Large intestine (tissue), 3 donors: ENCODE results near the gene L3MBTL2. TPM values are rescaled to one million over a fixed set of nuclear protein-coding genes. Genes with fewer than 3 reads are reported as not detected.
"Not testable (repeated sequence)": the region's sequence is repeated elsewhere in the genome, so short reads cannot be mapped to it uniquely, and the experiment has no call there.

Experiments used
- DNase-seq, 2 donors: peaks; one replicate each; pipeline versions ENCODE4 v3.0.0 to v3.0.0-alpha.2; 2013
- H3K27ac ChIP-seq: one replicate; pipeline ENCODE4 v1.5.1; 2013; ENCODE audit warnings: low read length
- H3K27me3 ChIP-seq: 2 replicates; pipeline ENCODE4 v1.6.1; 2013; ENCODE audit warnings: low read length; ENCODE audit not compliant: control insufficient read depth, insufficient read depth
- H3K36me3 ChIP-seq: 2 replicates; pipeline ENCODE4 v1.6.1; 2013; ENCODE audit warnings: low read length; ENCODE audit not compliant: control insufficient read depth, insufficient read depth
- H3K4me1 ChIP-seq: one replicate; pipeline ENCODE4 v1.6.1; 2013; ENCODE audit warnings: low read length; ENCODE audit not compliant: control insufficient read depth, insufficient read depth
- H3K4me3 ChIP-seq: one replicate; pipeline ENCODE4 v1.5.1; 2013; ENCODE audit warnings: low read length
- H3K9me3 ChIP-seq: one replicate; pipeline ENCODE4 v1.6.1; 2013; ENCODE audit warnings: mild to moderate bottlenecking, low read depth, low read length, moderate library complexity; ENCODE audit not compliant: control insufficient read depth
- WGBS: methylation state at CpG from one replicate; pipeline ENCODE4 v1.1.5; 2013; ENCODE audit warnings: low lambda C conversion rate; ENCODE audit not compliant: insufficient coverage; 5-methylcytosine and 5-hydroxymethylcytosine counted together
- polyA plus RNA-seq: library from polyadenylated mRNA; unstranded; fragments of 120-200 nt; gene quantifications from one replicate; pipeline ENCODE4 v1.2.1, GENCODE V29; 2013

Gene L3MBTL2
- polyA plus RNA-seq, 1 donor, result 17.9 TPM

DNA sequence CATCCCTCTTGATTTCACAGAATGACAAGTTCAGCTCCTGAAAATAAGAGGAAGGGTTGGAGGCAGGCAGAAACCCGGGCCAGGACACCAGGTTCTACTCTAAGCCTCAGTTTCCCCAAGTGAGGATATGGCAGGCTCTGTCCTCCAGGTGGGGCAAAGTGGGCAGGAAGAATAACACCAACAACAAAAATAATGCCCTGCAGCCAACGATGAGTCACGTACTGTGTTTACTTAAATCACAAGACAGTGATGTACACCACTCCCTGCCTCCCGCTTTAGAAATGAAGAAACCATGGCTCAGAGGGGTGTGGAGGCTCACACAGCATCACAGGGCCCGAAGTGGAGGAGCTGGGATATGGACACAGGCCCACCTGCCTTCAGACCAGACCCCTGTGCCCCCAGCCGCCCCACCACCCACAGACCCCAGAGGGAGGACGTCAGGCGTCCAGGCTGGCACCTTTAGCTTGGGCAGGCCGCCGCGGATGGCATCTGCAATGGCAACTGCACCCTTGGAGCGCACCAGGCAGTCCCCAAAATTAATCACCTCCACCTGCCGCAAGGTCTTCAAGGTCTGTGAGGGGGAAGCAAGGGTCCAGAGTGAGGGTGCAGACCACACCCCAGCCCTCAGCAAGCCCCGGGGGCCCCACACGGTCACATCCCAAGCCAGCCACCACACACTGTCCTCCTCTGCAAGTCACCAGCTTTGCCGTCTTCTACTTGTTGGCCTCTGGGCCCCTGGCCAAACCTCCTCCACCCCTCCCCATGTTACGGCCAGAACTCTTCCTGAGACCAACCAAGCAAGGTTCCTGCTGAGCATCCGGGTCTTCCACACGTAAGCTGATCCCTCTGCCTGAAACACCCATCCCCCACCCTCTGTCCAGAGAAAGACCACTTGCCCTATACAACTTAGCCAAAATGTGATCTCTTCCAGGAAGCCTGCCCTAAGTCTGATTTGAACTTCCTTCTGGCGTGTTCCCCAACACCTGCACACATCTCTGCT is 51.4 kb downstream of the L3MBTL2 start:
- Histone ChIP-seq H3K27ac (no peak overlapping the region), H3K4me1 (no peaks in the 10 kb centered on the region), H3K27me3 (no peaks in the 10 kb centered on the region), H3K4me3 (no peak overlapping the region), H3K9me3 (no peaks in the 10 kb centered on the region), H3K36me3 (peaks cover 85% of the 10 kb centered on the region)
- DNase-seq, result no peak
- WGBS, result no CpG with 5 or more reads among the region's 20 CpGs

DNA sequence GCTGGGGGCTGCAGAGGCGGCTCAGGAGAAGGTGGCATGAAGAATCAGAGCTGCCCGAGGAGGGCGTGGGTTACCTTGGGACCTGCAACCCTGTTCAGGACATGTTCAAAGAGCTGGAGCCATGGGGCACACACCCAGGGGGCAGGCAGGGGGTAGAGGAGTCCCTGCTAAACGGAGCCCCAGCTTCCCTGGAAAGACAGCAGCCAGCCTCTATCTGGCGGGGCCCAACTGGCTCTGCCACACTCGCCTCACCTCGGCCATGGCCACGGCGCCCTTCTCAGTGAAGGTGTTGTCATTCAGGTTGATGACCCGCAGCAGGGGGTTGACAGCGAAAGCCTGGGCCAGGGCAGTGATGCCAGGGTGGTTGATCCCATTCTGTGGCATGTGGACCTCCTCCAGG is 52.6 kb downstream of the L3MBTL2 start:
- no peak for DNase-seq
- Histone ChIP-seq H3K36me3 (peaks cover 87% of the 10 kb centered on the region), H3K27ac (no peak overlapping the region)

DNA sequence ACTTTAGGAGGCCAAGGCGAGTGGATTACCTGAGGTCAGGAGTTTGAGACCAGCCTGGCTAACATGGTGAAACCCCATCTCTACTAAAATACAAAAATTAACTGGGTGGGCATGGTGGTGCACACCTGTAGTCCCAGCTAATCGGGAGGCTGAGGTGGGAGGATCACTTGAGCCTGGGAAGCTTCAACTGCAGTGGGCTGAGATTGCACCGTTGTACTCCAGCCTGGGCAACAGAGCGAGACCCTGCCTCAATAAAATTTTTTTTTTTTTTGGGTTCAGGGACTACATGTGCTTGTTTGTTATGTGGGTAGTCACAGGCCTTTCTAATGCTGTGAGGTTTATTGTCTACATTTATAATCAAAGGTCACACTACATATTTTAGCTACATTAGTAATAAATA is 54.6 kb downstream of the L3MBTL2 start:
- not testable (repeated sequence) for DNase-seq, H3K4me3 ChIP-seq, H3K27ac ChIP-seq, H3K4me1 ChIP-seq, H3K9me3 ChIP-seq, H3K27me3 ChIP-seq
- WGBS, result no CpG with 5 or more reads among the region's 4 CpGs
- peaks cover 92% of the 10 kb centered on the region for H3K36me3 ChIP-seq

More for the DNA sequence above, 52.6 kb downstream of the L3MBTL2 start:
- no peaks in the 10 kb centered on the region for H3K27me3 ChIP-seq
- H3K4me1 ChIP-seq, result no peaks in the 10 kb centered on the region
- no CpG with 5 or more reads among the region's 11 CpGs for WGBS
- H3K4me3 ChIP-seq, result no peak overlapping the region
- no peaks in the 10 kb centered on the region for H3K9me3 ChIP-seq

DNA sequence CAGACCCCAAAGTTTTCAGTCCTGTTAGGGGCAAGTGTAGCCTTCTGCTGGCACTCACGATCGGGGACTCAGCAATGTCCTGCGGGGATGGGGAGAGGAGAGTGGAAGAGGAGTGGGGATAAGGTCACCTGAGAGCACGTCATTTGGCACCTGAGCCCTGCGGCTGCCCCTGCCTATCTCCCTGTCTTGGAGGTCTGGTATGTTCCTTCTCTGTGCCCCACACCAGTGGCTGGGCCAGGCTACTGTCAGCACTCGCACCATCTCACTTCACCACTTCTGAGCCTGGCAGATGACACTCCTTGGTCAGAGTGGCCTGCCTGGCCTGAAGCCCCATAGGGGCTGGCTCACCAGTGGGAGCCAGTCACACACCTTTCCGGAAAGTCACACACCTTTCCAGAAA is 55.8 kb downstream of the L3MBTL2 start:
- Histone ChIP-seq H3K4me1 (no peaks in the 10 kb centered on the region), H3K36me3 (peaks cover 92% of the 10 kb centered on the region), H3K27me3 (no peaks in the 10 kb centered on the region), H3K9me3 (no peaks in the 10 kb centered on the region), H3K4me3 (no peak overlapping the region), H3K27ac (no peak overlapping the region)
- WGBS, result no CpG with 5 or more reads among the region's 7 CpGs
- DNase-seq, result no peak

DNA sequence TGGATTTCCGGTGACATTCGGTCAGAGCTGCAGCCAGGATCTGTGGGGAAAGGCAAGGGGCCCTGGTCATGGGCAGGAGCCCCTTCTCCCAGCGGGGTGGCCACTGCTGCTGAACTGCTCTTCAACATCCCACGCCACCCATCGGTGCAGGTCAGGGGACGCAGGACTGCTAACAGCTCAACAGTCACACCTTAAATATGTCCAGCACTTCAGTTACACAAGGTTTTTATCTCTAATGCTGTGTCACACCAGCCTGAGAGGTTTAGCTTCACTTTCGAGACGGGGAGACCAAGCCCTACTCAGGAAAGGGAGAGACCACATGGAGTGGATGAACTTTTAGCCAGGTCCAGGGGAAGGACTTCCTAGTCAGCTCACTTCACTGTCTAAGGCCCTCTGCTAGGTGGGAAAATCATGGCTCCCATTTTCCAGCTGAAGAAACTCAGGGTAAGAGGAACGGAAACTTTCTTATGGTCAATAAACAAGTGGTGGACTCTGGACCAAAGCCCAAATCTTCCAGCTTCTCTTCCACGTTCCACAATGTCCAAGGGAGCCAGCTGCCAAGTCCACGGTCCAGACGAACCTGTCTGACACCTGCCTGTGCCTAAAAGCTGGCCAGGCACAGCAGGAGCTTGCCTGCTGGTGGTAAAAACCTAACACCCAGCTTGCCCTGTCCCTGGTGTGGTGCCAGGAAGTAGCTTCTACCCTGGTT is 56.6 kb downstream of the L3MBTL2 start:
- no CpG with 5 or more reads among the region's 12 CpGs for WGBS
- H3K27me3 ChIP-seq, result no peaks in the 10 kb centered on the region
- no peak overlapping the region for H3K27ac ChIP-seq
- H3K36me3 ChIP-seq, result peaks cover 89% of the 10 kb centered on the region
- H3K9me3 ChIP-seq, result no peaks in the 10 kb centered on the region
- no peak for DNase-seq
- H3K4me1 ChIP-seq, result no peaks in the 10 kb centered on the region
- no peak overlapping the region for H3K4me3 ChIP-seq

DNA sequence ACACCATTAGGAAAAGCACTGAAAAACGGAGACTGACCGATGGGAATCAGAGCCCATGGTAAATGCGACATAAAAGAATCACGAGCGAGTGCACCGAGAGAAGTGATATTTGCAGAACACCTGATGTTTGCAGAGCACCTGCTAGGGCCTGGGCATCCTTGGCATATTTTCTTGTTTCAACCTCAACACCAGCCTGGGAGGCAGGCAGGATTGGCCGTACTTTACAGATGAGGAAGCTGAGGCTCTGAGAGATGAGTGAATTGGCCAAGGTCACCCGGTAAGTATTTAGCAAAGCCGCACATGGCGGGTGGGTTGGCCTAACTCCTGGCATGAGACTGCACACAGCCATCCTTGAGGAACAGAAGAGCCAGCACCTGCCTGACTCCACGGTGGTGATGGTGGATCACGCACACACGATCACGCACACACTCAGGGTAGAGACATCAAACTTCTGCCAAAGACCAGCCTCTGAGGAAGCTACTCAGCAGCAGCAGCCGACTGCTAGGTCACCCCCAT is 57.2 kb downstream of the L3MBTL2 start:
- H3K36me3 ChIP-seq, result peaks cover 86% of the 10 kb centered on the region
- DNase-seq, result no peak
- 100% methylated on average over 4 of the region's 15 CpGs for WGBS
- H3K4me3 ChIP-seq, result no peak overlapping the region
- H3K27me3 ChIP-seq, result no peaks in the 10 kb centered on the region
- H3K4me1 ChIP-seq, result no peaks in the 10 kb centered on the region
- no peaks in the 10 kb centered on the region for H3K9me3 ChIP-seq
- H3K27ac ChIP-seq, result no peak overlapping the region

DNA sequence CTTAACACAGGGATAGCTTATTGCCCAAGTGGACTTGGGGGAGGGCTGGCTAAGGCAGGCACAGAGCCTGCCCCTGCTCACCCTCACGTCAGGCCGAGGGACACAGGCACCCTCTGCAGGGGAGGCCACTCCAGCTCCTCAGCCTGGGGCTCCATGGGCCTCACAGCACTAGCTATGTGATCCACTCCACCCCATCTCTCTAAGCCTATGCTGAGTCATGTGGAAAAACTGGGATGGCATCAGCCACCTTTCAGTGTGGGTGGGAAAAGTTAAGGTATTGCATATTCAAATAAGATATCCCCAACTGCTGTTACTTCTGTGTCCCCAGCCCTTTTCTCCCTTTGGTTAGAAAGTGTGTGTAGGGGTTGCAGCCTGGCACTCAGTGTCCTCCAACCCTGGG is 58.6 kb downstream of the L3MBTL2 start:
- no CpG with 5 or more reads among the region's 2 CpGs for WGBS
- H3K4me3 ChIP-seq, result no peak overlapping the region
- no peak for DNase-seq
- no peaks in the 10 kb centered on the region for H3K9me3 ChIP-seq
- no peak overlapping the region for H3K27ac ChIP-seq
- no peaks in the 10 kb centered on the region for H3K4me1 ChIP-seq
- no peaks in the 10 kb centered on the region for H3K27me3 ChIP-seq
- H3K36me3 ChIP-seq, result peaks cover 85% of the 10 kb centered on the region

DNA sequence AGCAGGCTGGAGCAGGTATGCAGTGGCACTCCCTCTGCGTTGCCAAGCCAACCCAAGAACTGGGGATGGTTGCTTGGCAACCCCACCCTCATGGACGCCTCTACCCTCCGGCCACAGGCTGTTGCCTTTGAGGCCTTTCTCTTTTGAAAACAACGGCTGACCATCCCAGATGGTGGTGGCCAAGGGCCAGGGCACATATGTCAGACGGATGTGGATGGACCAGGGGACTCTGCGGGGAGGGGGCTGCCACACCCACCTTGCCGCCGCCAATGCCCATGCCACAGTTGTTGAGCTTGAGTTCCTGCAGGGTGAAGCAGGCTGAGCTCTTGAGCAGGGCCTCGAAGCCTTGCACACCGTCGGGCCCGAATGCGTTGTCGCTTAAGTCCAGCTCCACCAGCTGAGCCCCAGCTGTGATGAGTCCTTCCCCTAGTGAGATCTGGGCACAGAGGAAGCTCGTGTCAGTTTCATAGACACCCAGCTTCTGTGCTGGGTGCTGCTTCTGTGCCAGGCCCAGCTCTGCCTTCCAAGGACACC is 59.4 kb downstream of the L3MBTL2 start:
- no peak for DNase-seq
- Histone ChIP-seq H3K36me3 (peaks cover 83% of the 10 kb centered on the region), H3K27me3 (no peaks in the 10 kb centered on the region), H3K27ac (no peak overlapping the region), H3K4me3 (no peak overlapping the region), H3K9me3 (no peaks in the 10 kb centered on the region), H3K4me1 (no peaks in the 10 kb centered on the region)
- no CpG with 5 or more reads among the region's 15 CpGs for WGBS

DNA sequence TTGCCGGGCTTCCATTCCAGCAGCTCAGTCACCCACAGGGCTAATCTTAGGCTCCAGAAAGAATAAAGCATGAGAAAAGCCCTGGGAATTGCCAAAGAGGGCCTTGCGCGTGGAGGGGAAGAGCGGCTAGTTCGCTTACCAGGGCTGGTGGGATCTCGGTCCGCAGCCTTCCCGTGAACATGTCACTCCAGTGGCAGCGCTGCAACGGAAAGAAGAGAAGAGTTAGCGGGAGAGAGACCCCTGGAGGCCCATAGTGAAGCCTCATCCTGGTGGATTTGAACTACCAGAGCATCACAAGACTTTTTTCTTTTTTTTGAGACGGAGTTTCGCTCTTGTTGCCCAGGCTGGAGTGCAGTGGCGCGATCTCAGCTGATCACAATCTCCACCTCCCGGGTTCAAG is 62.8 kb downstream of the L3MBTL2 start:
- Histone ChIP-seq H3K27me3 (no peaks in the 10 kb centered on the region), H3K27ac (no peak overlapping the region), H3K4me1 (no peaks in the 10 kb centered on the region), H3K36me3 (peaks cover 71% of the 10 kb centered on the region), H3K9me3 (no peaks in the 10 kb centered on the region), H3K4me3 (no peak overlapping the region)
- no peak for DNase-seq
- WGBS, result no CpG with 5 or more reads among the region's 16 CpGs

DNA sequence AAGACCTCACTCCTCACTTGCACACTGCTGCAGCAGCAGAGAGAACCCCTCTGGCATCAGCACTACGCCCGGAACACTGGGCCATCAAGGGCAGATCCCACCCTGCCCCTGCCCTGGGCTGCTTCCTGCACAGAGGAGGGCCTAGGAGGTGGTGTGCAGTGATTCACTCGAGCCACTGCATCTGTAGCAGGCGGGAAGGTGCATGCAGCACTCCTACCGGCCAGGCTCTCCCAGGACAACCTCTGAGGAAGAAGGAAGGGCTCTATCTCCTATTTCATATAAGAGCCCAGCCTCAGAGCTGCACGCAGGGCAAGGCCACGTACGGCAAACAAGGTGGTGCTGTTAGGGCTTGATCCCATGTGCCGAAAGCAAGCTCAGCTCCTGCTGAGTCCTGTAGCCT is 66.7 kb downstream of the L3MBTL2 start:
- no peaks in the 10 kb centered on the region for H3K4me1 ChIP-seq
- WGBS, result no CpG with 5 or more reads among the region's 9 CpGs

More for the DNA sequence above, 66.7 kb downstream of the L3MBTL2 start:
- no peak overlapping the region for H3K4me3 ChIP-seq
- no peaks in the 10 kb centered on the region for H3K9me3 ChIP-seq
- no peak overlapping the region for H3K27ac ChIP-seq
- DNase-seq, result no peak
- peaks cover 64% of the 10 kb centered on the region for H3K36me3 ChIP-seq
- no peaks in the 10 kb centered on the region for H3K27me3 ChIP-seq
